WTC11 (cell line): ENCODE measurements around the gene PRDM5. TPM values are rescaled to one million over a fixed set of nuclear protein-coding genes. Genes with fewer than 3 reads are reported as not detected.

Source experiments
- ATAC-seq: fragments of 200-7000 bp; cut with Tn5 transposase; 2 replicates; pipeline ENCODE4 v1.10.0; 2021; ENCODE audit warnings: mild to moderate bottlenecking, moderate library complexity
- CTCF ChIA-PET: fragments of 300-600 bp; sonication (Branson Sonifier 250); formaldehyde crosslinking; loops from one replicate; lab custom pipeline; 2021; ENCODE audit warnings: antibody characterized with exemption; lab: Charles Lee
- POLR2A ChIA-PET: fragments of 350-600 bp; sonication (Branson Sonifier 250); formaldehyde crosslinking; loops from one replicate; lab custom pipeline; 2021; ENCODE audit warnings: antibody characterized with exemption; lab: Charles Lee
- DNase-seq: peaks from one replicate; pipeline ENCODE4 v3.0.0; 2021; ENCODE audit warnings: low spot score
- H3K27ac Mint-ChIP-seq: 2 replicates; pipeline ENCODE4 v1.8.0; 2021; ENCODE audit warnings: mixed read lengths
- H3K27me3 Mint-ChIP-seq: 2 replicates; pipeline ENCODE4 v1.8.0; 2021; ENCODE audit warnings: low read depth, mild to moderate bottlenecking, moderate library complexity, mixed read lengths
- H3K36me3 Mint-ChIP-seq: 2 replicates; pipeline ENCODE4 v1.8.0; 2021; ENCODE audit warnings: mixed read lengths
- H3K4me1 Mint-ChIP-seq: 2 replicates; pipeline ENCODE4 v1.8.0; 2022; ENCODE audit warnings: mixed read lengths
- H3K4me3 Mint-ChIP-seq: 2 replicates; pipeline ENCODE4 v1.8.0; 2021; ENCODE audit warnings: mild to moderate bottlenecking, moderate library complexity, mixed read lengths
- H3K9me3 Mint-ChIP-seq: 2 replicates; pipeline ENCODE4 v1.8.0; 2021; ENCODE audit warnings: mixed read lengths
- CREB1 ChIP-seq: sonication (generic); formaldehyde crosslinking; IDR thresholded peaks from 2 replicates; pipeline ENCODE4 v1.8.0; 2023; ENCODE audit warnings: mild to moderate bottlenecking, missing genetic modification reagents
- FOXP1 ChIP-seq: sonication (generic); formaldehyde crosslinking; IDR thresholded peaks from 2 replicates; pipeline ENCODE4 v1.8.0; 2022; ENCODE audit warnings: missing genetic modification reagents, mild to moderate bottlenecking, moderate library complexity, borderline replicate concordance
- GABPB1 ChIP-seq: sonication (generic); formaldehyde crosslinking; IDR thresholded peaks from 2 replicates; pipeline ENCODE4 v1.8.1; 2023; ENCODE audit warnings: mild to moderate bottlenecking, missing genetic modification reagents
- GRHL2 ChIP-seq: fragments of 250-450 bp; sonication (Bioruptor Pico); IDR thresholded peaks from 2 replicates; pipeline ENCODE4 v1.8.0; 2022; ENCODE audit warnings: mild to moderate bottlenecking, moderate library complexity; ENCODE audit not compliant: insufficient replicate concordance, severe bottlenecking
- GTF2I ChIP-seq: fragments of 250-450 bp; sonication (Bioruptor Pico); conservative IDR thresholded peaks from 2 replicates; pipeline ENCODE4 v1.4.0; 2021; ENCODE audit warnings: mild to moderate bottlenecking
- RELA ChIP-seq: sonication (generic); formaldehyde crosslinking; IDR thresholded peaks from 2 replicates; pipeline ENCODE4 v1.8.1; 2022; ENCODE audit warnings: missing genetic modification reagents, mild to moderate bottlenecking, borderline replicate concordance
- SOX15 ChIP-seq: fragments of 250-450 bp; sonication (Bioruptor Pico); IDR thresholded peaks from 2 replicates; pipeline ENCODE4 v1.9.0; 2021; ENCODE audit warnings: mild to moderate bottlenecking
- SP1 ChIP-seq: sonication (generic); formaldehyde crosslinking; conservative IDR thresholded peaks from 2 replicates; pipeline ENCODE4 v1.8.1; 2022; ENCODE audit warnings: missing genetic modification reagents
- TEAD1 ChIP-seq: sonication (generic); formaldehyde crosslinking; IDR thresholded peaks from 2 replicates; pipeline ENCODE4 v1.8.0; 2022; ENCODE audit warnings: mild to moderate bottlenecking, missing genetic modification reagents
- TP53 ChIP-seq: sonication (generic); formaldehyde crosslinking; IDR thresholded peaks from 2 replicates; pipeline ENCODE4 v1.8.1; 2023; ENCODE audit warnings: mild to moderate bottlenecking, missing genetic modification reagents
- ZBTB21 ChIP-seq: sonication (generic); formaldehyde crosslinking; IDR thresholded peaks from 2 replicates; pipeline ENCODE4 v1.8.1; 2023; ENCODE audit warnings: mild to moderate bottlenecking, missing genetic modification reagents, borderline replicate concordance
- ZNF317 ChIP-seq: sonication (generic); formaldehyde crosslinking; IDR thresholded peaks from 2 replicates; pipeline ENCODE4 v1.8.1; 2023; ENCODE audit warnings: low read depth, mild to moderate bottlenecking, moderate library complexity, missing genetic modification reagents, borderline replicate concordance
- ZNF416 ChIP-seq: fragments of 250-450 bp; sonication (Bioruptor Pico); IDR thresholded peaks from 2 replicates; pipeline ENCODE4 v1.9.0; 2021; ENCODE audit warnings: mild to moderate bottlenecking, inconsistent platforms
- ZNF423 ChIP-seq: fragments of 250-450 bp; sonication (Bioruptor Pico); IDR thresholded peaks from 2 replicates; pipeline ENCODE4 v2.1.2; 2022; ENCODE audit warnings: mild to moderate bottlenecking, moderate library complexity
- total RNA-seq: library from RNA; stranded (reverse); gene quantifications from 3 replicates; pipeline ENCODE4 v1.2.3, GENCODE V29; 2021
- TF ChIP-seq, protein P1 (sequence below): sonication (generic); formaldehyde crosslinking; conservative IDR thresholded peaks from 2 replicates; pipeline ENCODE4 v1.8.1; 2023; ENCODE audit warnings: mild to moderate bottlenecking, low read depth, missing genetic modification reagents, moderate library complexity
- TF ChIP-seq, protein P2 (sequence below): sonication (generic); formaldehyde crosslinking; IDR thresholded peaks from 2 replicates; pipeline ENCODE4 v1.8.0; 2022; ENCODE audit warnings: mild to moderate bottlenecking, missing genetic modification reagents
- TF ChIP-seq, protein P3 (sequence below): sonication (generic); formaldehyde crosslinking; IDR thresholded peaks from 2 replicates; pipeline ENCODE4 v1.8.1; 2022; ENCODE audit warnings: missing genetic modification reagents, borderline replicate concordance
- TF ChIP-seq, protein P4 (sequence below): fragments of 200-600 bp; IDR thresholded peaks from 2 replicates; pipeline ENCODE4 v1.8.0; 2022; ENCODE audit warnings: antibody characterized with exemption
- TF ChIP-seq, protein P5 (sequence below): fragments of 250-450 bp; sonication (Bioruptor Pico); IDR thresholded peaks from 2 replicates; pipeline ENCODE4 v1.9.0; 2021; ENCODE audit warnings: mild to moderate bottlenecking
- TF ChIP-seq, protein P6 (sequence below): sonication (generic); formaldehyde crosslinking; IDR thresholded peaks from 2 replicates; pipeline ENCODE4 v1.8.0; 2022; ENCODE audit warnings: mild to moderate bottlenecking, missing genetic modification reagents

The PRDM5 gene
- total RNA-seq, 1 experiment from 2014 or later, result 47.0 TPM

DNA sequence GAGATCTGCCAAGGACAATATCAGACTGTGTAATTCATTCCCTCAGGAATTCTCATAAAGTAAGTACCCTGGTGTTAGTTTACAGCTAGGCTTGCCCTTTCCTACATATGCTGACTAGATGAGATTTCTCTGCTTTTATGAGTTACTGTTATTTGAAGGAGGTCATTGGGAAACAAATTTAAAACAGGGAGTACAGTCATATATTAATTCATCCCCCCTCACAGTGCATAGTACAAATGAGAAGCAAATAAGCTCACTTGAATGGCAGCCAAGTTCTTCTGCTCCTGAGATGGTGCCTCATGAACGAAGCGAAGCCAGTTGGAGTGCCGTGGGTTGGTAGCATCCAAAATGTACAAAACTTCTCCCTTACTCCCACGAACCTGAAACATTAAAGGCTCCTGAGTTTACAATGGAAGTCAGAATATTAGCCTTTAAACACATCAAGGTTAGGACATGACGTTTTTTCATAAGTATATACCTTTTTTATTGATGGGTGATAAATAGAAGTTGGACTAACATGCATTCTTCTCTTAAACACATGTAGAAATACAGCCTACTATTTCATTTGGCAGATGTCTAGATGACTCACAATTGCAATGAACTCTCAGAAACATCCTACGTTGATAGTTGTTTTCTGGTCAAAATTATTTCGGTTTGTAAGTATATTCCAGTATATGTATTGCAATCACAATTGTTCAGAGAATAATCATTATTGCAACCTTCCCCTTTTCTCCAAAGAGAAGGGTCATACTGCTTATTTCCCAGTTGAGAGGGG lies 69.2 kb downstream of the PRDM5 start:
- Mint-ChIP-seq H3K27me3 (no peaks in the 10 kb centered on the region), H3K4me3 (no peak overlapping the region), H3K36me3 (peaks cover 7% of the 10 kb centered on the region), H3K9me3 (no peaks in the 10 kb centered on the region), H3K27ac (no peak overlapping the region), H3K4me1 (peaks cover 13% of the 10 kb centered on the region)
- POLR2A ChIA-PET, result no interaction called here
- DNase-seq, result no peak
- ATAC-seq, result no peak
- CTCF ChIA-PET, result interaction anchor here (0.5 to 1.4 kb wide), 2 partner anchors 9 kb away, joined by 4 to 5 read pairs; no protein-coding TSS in a partner anchor
- TF ChIP-seq TP53 (no peak), ZNF416 (CRISPR knock-in tag) (no peak)

DNA sequence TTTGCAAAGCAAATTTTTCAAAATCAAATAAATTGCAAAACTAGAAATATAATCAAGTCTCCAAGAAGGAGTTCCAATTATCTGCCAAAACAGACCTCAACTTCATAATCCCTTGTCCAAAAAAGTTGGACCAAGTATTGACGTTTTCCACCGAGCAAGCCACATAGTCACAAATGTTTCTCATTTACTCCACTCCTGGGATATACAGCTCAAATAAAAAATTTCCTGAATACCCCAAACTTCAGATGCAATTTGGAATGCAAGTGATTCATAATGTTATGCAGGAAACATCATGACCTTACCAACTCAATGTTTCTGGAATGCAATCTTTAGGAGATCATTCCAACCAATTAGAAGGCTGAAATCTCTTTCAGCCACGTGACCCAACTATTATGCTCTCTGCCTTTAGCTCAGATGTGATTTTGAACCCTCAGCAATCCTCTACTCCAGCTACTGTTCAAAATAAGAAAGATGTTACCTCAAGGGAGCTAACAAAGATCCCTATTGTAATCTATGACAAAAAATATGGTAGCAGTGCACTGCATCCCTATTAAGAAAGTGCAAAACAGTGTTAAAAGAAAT lies 72.4 kb downstream of the PRDM5 start:
- no peaks in the 10 kb centered on the region for H3K9me3 Mint-ChIP-seq
- CTCF ChIA-PET, result no interaction called here

DNA sequence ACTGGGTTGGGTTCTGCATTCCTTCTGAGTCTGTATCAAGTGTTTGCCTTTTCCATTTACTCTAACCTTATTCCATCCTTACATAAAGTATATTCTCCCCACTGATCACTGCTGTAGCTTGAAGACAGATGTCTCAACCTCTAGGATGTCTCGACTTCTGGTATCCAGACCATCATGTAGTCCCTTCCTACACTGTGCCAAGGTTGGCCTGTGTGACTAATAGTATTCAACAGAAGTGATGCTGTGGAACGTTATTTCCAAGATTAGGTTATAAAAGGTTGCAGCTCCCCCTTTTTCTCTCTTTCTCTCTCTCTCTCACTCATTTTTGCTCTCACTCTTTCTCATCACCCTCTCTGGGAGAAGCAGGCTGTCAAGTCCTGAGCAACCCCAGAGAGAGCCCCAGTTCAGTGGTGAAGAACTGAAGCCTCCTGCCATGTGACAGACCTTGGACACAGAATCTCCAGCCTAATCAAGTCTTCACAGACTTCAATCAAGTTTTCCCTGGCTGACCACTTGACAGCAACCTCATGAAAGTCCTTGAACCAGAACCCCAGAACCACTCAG lies 75.4 kb downstream of the PRDM5 start:
- no peak overlapping the region for H3K4me3 Mint-ChIP-seq
- H3K9me3 Mint-ChIP-seq, result no peaks in the 10 kb centered on the region
- H3K27me3 Mint-ChIP-seq, result no peaks in the 10 kb centered on the region
- ChIA-PET POLR2A (no interaction called here), CTCF (interaction anchor here (0.7 kb wide), 1 partner anchor 130 kb away, joined by 3 read pairs; no protein-coding TSS in a partner anchor)
- DNase-seq (no peak), ATAC-seq (no peak)
- H3K27ac Mint-ChIP-seq, result no peak overlapping the region
- peaks cover 8% of the 10 kb centered on the region for H3K4me1 Mint-ChIP-seq
- H3K36me3 Mint-ChIP-seq, result peaks cover 10% of the 10 kb centered on the region
- TF ChIP-seq ZNF423 (no peak), GTF2I (CRISPR knock-in tag) (no peak), ZNF317 (CRISPR knock-in tag) (no peak), RELA (CRISPR knock-in tag) (no peak), SOX15 (CRISPR knock-in tag) (no peak), CREB1 (no peak), GRHL2 (CRISPR knock-in tag) (no peak), ZBTB21 (no peak)
- TF ChIP-seq, protein P1, sequence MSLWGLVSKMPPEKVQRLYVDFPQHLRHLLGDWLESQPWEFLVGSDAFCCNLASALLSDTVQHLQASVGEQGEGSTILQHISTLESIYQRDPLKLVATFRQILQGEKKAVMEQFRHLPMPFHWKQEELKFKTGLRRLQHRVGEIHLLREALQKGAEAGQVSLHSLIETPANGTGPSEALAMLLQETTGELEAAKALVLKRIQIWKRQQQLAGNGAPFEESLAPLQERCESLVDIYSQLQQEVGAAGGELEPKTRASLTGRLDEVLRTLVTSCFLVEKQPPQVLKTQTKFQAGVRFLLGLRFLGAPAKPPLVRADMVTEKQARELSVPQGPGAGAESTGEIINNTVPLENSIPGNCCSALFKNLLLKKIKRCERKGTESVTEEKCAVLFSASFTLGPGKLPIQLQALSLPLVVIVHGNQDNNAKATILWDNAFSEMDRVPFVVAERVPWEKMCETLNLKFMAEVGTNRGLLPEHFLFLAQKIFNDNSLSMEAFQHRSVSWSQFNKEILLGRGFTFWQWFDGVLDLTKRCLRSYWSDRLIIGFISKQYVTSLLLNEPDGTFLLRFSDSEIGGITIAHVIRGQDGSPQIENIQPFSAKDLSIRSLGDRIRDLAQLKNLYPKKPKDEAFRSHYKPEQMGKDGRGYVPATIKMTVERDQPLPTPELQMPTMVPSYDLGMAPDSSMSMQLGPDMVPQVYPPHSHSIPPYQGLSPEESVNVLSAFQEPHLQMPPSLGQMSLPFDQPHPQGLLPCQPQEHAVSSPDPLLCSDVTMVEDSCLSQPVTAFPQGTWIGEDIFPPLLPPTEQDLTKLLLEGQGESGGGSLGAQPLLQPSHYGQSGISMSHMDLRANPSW (CRISPR knock-in tag), result no peak
- TF ChIP-seq, protein P2, sequence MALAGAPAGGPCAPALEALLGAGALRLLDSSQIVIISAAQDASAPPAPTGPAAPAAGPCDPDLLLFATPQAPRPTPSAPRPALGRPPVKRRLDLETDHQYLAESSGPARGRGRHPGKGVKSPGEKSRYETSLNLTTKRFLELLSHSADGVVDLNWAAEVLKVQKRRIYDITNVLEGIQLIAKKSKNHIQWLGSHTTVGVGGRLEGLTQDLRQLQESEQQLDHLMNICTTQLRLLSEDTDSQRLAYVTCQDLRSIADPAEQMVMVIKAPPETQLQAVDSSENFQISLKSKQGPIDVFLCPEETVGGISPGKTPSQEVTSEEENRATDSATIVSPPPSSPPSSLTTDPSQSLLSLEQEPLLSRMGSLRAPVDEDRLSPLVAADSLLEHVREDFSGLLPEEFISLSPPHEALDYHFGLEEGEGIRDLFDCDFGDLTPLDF, result no peak
- TF ChIP-seq, protein P3, sequence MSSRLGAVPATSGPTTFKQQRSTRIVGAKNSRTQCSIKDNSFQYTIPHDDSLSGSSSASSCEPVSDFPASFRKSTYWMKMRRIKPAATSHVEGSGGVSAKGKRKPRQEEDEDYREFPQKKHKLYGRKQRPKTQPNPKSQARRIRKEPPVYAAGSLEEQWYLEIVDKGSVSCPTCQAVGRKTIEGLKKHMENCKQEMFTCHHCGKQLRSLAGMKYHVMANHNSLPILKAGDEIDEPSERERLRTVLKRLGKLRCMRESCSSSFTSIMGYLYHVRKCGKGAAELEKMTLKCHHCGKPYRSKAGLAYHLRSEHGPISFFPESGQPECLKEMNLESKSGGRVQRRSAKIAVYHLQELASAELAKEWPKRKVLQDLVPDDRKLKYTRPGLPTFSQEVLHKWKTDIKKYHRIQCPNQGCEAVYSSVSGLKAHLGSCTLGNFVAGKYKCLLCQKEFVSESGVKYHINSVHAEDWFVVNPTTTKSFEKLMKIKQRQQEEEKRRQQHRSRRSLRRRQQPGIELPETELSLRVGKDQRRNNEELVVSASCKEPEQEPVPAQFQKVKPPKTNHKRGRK, result no peak
- TF ChIP-seq, protein P4, sequence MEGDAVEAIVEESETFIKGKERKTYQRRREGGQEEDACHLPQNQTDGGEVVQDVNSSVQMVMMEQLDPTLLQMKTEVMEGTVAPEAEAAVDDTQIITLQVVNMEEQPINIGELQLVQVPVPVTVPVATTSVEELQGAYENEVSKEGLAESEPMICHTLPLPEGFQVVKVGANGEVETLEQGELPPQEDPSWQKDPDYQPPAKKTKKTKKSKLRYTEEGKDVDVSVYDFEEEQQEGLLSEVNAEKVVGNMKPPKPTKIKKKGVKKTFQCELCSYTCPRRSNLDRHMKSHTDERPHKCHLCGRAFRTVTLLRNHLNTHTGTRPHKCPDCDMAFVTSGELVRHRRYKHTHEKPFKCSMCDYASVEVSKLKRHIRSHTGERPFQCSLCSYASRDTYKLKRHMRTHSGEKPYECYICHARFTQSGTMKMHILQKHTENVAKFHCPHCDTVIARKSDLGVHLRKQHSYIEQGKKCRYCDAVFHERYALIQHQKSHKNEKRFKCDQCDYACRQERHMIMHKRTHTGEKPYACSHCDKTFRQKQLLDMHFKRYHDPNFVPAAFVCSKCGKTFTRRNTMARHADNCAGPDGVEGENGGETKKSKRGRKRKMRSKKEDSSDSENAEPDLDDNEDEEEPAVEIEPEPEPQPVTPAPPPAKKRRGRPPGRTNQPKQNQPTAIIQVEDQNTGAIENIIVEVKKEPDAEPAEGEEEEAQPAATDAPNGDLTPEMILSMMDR, result no peak

More for the DNA sequence above, 72.4 kb downstream of the PRDM5 start:
- no peak for DNase-seq
- no peak for ATAC-seq
- Mint-ChIP-seq H3K4me1 (no peaks in the 10 kb centered on the region), H3K4me3 (no peak overlapping the region), H3K27me3 (no peaks in the 10 kb centered on the region), H3K36me3 (peaks cover 10% of the 10 kb centered on the region), H3K27ac (no peak overlapping the region)
- TF ChIP-seq FOXP1 (CRISPR knock-in tag), result no peak
- no peak for TF ChIP-seq SP1 (CRISPR knock-in tag)
- TF ChIP-seq, protein P5, sequence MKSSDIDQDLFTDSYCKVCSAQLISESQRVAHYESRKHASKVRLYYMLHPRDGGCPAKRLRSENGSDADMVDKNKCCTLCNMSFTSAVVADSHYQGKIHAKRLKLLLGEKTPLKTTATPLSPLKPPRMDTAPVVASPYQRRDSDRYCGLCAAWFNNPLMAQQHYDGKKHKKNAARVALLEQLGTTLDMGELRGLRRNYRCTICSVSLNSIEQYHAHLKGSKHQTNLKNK (CRISPR knock-in tag), result no peak
- TF ChIP-seq GABPB1 (CRISPR knock-in tag), result no peak
- TF ChIP-seq, protein P6, sequence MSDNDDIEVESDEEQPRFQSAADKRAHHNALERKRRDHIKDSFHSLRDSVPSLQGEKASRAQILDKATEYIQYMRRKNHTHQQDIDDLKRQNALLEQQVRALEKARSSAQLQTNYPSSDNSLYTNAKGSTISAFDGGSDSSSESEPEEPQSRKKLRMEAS (CRISPR knock-in tag), result no peak
- TF ChIP-seq TEAD1, result no peak
- POLR2A ChIA-PET, result no interaction called here
